Effector memory CD4-positive, alpha-beta T cell (primary cell): ENCODE measurements around the gene GLYR1.

Experiments used
- DNase-seq, 3 donors: peaks; one replicate each; pipeline ENCODE4 v3.0.0-alpha.2; 2020
- H3K27ac ChIP-seq: 2 replicates; pipeline ENCODE4 v1.7.0; 2013; ENCODE audit warnings: mild to moderate bottlenecking, low read length, moderate library complexity; ENCODE audit not compliant: insufficient read depth, poor library complexity, severe bottlenecking
- H3K27me3 ChIP-seq: replicated peaks from 2 replicates; pipeline ENCODE4 v1.7.0; 2013; ENCODE audit warnings: mild to moderate bottlenecking, low read length; ENCODE audit not compliant: insufficient read depth, control insufficient read depth, poor library complexity, severe bottlenecking
- H3K36me3 ChIP-seq: 2 replicates; pipeline ENCODE4 v1.7.0; 2013; ENCODE audit warnings: mild to moderate bottlenecking, low read length, moderate library complexity; ENCODE audit not compliant: control insufficient read depth, insufficient read depth
- H3K4me1 ChIP-seq: 2 replicates; pipeline ENCODE4 v1.7.0; 2013; ENCODE audit warnings: low read length, mild to moderate bottlenecking; ENCODE audit not compliant: control insufficient read depth, insufficient read depth, poor library complexity, severe bottlenecking
- H3K4me3 ChIP-seq: 2 replicates; pipeline ENCODE4 v1.7.0; 2013; ENCODE audit warnings: low read length, low read depth, mild to moderate bottlenecking; ENCODE audit not compliant: insufficient read depth, poor library complexity, severe bottlenecking
- H3K9me3 ChIP-seq: 2 replicates; pipeline ENCODE4 v1.7.0; 2013; ENCODE audit warnings: mild to moderate bottlenecking, low read length, moderate library complexity; ENCODE audit not compliant: control insufficient read depth

The GLYR1 gene

GRCh38 chr16:4852221-4852872 lies 5.3 kb upstream of the GLYR1 start:
- no peak for DNase-seq
- no peaks in the 10 kb centered on the region for H3K9me3 ChIP-seq
- H3K27ac ChIP-seq = peak overlapping the region; percentile 11
- no peak overlapping the region for H3K4me3 ChIP-seq
- peaks cover 27% of the 10 kb centered on the region for H3K36me3 ChIP-seq
- H3K27me3 ChIP-seq = no peaks in the 10 kb centered on the region
- H3K4me1 ChIP-seq = peaks cover 12% of the 10 kb centered on the region

- no peak overlapping the region for H3K4me3 ChIP-seq
- no peak overlapping the region for H3K27ac ChIP-seq
- H3K36me3 ChIP-seq = peaks cover 20% of the 10 kb centered on the region
- H3K9me3 ChIP-seq = no peaks in the 10 kb centered on the region
- H3K27me3 ChIP-seq = no peaks in the 10 kb centered on the region
- peaks cover 20% of the 10 kb centered on the region for H3K4me1 ChIP-seq
- no peak for DNase-seq
These were observed 3.1 kb upstream of the GLYR1 start for GRCh38 chr16:4850211-4850610.

- Histone ChIP-seq H3K4me1 (peaks cover 20% of the 10 kb centered on the region), H3K27ac (peak overlapping the region; percentile 95)
These were observed 893 bp upstream of the GLYR1 start for GRCh38 chr16:4847774-4848587.

GRCh38 chr16:4846503-4846900 lies 586 bp downstream of the GLYR1 start:
- Histone ChIP-seq H3K4me1 (peaks cover 20% of the 10 kb centered on the region), H3K27ac (peak overlapping the region; percentile 95), H3K27me3 (no peaks in the 10 kb centered on the region), H3K9me3 (no peaks in the 10 kb centered on the region), H3K4me3 (peak overlapping the region; percentile 94), H3K36me3 (peaks cover 30% of the 10 kb centered on the region)
- peak in 1 of 3 donors; percentile 4 for DNase-seq

More at GRCh38 chr16:4847774-4848587, 893 bp upstream of the GLYR1 start:
- Histone ChIP-seq H3K27me3 (no peaks in the 10 kb centered on the region), H3K9me3 (no peaks in the 10 kb centered on the region), H3K4me3 (peak overlapping the region; percentile 94), H3K36me3 (peaks cover 24% of the 10 kb centered on the region)
- DNase-seq = peak; percentile 7 to 17 (median 14)

- no peak for DNase-seq
These were observed 6.1 kb downstream of the GLYR1 start for GRCh38 chr16:4840984-4841383.

GRCh38 chr16:4839942-4840341 lies 7.1 kb downstream of the GLYR1 start:
- H3K27ac ChIP-seq = no peak overlapping the region
- H3K4me1 ChIP-seq = no peaks in the 10 kb centered on the region
- no peaks in the 10 kb centered on the region for H3K27me3 ChIP-seq
- peaks cover 51% of the 10 kb centered on the region for H3K36me3 ChIP-seq
- H3K9me3 ChIP-seq = no peaks in the 10 kb centered on the region
- no peak overlapping the region for H3K4me3 ChIP-seq
- no peak for DNase-seq

More at GRCh38 chr16:4840984-4841383, 6.1 kb downstream of the GLYR1 start:
- peaks cover 4% of the 10 kb centered on the region for H3K4me1 ChIP-seq
- H3K36me3 ChIP-seq = peaks cover 52% of the 10 kb centered on the region
- no peak overlapping the region for H3K27ac ChIP-seq
- H3K27me3 ChIP-seq = no peaks in the 10 kb centered on the region
- no peaks in the 10 kb centered on the region for H3K9me3 ChIP-seq
- no peak overlapping the region for H3K4me3 ChIP-seq

- Histone ChIP-seq H3K4me3 (no peak overlapping the region), H3K4me1 (no peaks in the 10 kb centered on the region), H3K36me3 (peaks cover 39% of the 10 kb centered on the region), H3K9me3 (no peaks in the 10 kb centered on the region), H3K27ac (no peak overlapping the region), H3K27me3 (no peaks in the 10 kb centered on the region)
- no peak for DNase-seq
These were observed 9.2 kb downstream of the GLYR1 start for GRCh38 chr16:4837733-4838501.

GRCh38 chr16:4836727-4837126 lies 10.4 kb downstream of the GLYR1 start:
- Histone ChIP-seq H3K9me3 (no peaks in the 10 kb centered on the region), H3K4me1 (no peaks in the 10 kb centered on the region), H3K27ac (no peak overlapping the region), H3K36me3 (peaks cover 41% of the 10 kb centered on the region), H3K27me3 (no peaks in the 10 kb centered on the region), H3K4me3 (no peak overlapping the region)
- DNase-seq = no peak

GRCh38 chr16:4833584-4833983 lies 13.5 kb downstream of the GLYR1 start:
- no peak for DNase-seq
- no peak overlapping the region for H3K27ac ChIP-seq
- no peaks in the 10 kb centered on the region for H3K4me1 ChIP-seq
- H3K4me3 ChIP-seq = no peak overlapping the region
- no peaks in the 10 kb centered on the region for H3K9me3 ChIP-seq
- H3K36me3 ChIP-seq = peaks cover 49% of the 10 kb centered on the region
- H3K27me3 ChIP-seq = no peaks in the 10 kb centered on the region
